Germinal center (tissue), 1 donor: ENCODE results near the gene RCAN3.
"Not testable (repeated sequence)": the region's sequence is repeated elsewhere in the genome, so short reads cannot be mapped to it uniquely, and the experiment has no call there.

Experiments used
- DNase-seq: peaks from one replicate; pipeline ENCODE4 v3.0.0; 2012; ENCODE audit warnings: mixed read lengths, low spot score

The RCAN3 gene

DNA sequence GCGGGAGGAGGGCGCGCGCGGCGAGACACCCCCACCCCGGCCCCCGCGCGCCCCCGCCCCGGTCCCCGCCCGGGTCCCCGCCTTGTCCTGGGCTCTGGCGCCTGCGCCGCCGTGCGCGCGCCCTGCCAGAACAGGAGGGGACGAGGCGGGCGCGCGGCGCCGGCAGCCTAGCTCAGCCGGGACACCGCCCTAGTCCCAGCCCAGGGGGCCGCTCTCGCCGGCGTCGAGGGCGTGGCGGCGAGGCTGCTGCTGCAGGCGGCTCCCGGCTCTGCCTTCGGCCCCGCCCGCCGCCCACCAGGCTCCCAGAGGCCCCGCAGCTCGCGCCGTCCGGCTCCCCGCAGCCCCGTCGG, at the start of gene RCAN3:
Gene RCAN3 (plus strand): TSS at position 128 of the 350 bp plus-strand sequence. CDS start 11,537 bp downstream, outside the sequence.
- peak; percentile 96 for DNase-seq

- DNase-seq, result no peak
Observed at GRCh38 chr1:24452922-24453485, 49.6 kb upstream of the RCAN3 start.

GRCh38 chr1:24454673-24455072, 48.0 kb upstream of the RCAN3 start:
- DNase-seq, result no peak

DNA sequence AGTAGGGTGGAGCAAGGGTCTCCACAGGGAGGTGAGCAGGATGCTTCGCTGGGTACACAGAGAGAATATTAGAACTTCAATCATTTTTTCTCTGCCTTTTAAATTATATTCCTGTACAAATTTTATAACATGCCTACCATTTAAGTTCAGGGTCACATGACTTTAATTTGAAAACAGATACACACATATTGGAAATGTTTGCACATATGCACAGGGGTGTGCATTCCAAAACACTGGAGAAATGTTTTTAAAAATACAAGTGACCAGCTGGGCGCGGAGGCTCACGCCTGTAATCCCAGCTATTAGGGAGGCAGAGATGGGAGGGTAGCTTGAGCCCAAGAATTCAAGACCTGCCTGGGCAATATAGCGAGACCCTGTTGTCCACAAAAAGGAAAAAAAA, 47.4 kb upstream of the RCAN3 start:
- DNase-seq, result no peak

DNA sequence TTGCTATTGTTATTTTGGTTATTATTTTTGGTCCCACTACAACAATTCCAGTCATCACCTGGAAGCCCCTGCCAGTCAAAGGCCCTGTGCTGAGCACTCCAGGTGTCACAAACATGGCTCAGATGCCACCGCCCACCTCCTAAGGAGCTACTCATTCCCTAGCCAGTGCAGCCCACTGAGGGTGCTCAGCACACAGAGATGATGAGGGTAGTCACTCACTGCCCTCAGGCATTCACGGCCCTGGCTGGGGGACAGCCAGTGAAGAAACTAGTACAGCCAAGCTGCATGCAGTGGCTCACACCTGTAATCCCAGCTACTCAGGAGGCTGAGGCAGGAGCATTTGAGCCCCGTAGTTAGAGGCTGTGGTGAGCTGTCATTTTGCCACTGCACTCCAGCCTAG, 44.8 kb upstream of the RCAN3 start:
- DNase-seq, result no peak

DNA sequence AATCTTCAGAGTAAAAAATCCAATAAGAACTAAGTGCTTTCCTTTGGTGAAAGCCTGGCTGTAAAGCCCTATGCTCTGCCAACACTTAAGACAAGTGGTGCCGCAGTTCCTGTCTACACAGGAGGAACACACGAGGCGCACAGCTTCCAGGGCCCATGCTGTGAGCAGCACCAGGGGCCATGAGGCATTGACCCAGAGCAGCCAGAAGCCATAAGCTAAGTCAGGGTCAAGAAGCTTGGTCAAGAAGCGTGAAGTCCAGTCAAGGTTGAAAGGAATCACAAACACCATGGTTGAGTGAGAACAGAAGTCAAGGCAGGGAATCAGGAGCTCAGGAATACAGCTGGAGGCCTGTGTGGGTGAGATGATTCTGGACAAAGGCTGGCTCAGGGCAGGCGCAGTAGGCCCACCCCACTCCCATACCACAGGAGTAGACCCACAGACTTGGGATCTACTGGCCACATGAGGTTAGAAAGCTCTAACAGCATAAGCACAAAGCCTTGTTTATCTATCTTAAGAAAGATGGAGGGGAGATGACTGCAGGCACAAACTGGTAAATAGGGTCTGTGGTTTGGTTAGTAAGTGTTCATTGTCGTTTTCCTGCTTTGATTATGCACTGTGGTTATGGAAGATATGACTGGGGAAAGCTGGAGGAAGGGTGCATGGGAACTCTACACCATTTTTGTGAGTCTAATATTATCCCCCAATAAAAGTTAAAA, 42.9 kb upstream of the RCAN3 start:
- DNase-seq, result no peak

- DNase-seq, result not testable (repeated sequence)
Observed at GRCh38 chr1:24462128-24462527, 40.5 kb upstream of the RCAN3 start.

DNA sequence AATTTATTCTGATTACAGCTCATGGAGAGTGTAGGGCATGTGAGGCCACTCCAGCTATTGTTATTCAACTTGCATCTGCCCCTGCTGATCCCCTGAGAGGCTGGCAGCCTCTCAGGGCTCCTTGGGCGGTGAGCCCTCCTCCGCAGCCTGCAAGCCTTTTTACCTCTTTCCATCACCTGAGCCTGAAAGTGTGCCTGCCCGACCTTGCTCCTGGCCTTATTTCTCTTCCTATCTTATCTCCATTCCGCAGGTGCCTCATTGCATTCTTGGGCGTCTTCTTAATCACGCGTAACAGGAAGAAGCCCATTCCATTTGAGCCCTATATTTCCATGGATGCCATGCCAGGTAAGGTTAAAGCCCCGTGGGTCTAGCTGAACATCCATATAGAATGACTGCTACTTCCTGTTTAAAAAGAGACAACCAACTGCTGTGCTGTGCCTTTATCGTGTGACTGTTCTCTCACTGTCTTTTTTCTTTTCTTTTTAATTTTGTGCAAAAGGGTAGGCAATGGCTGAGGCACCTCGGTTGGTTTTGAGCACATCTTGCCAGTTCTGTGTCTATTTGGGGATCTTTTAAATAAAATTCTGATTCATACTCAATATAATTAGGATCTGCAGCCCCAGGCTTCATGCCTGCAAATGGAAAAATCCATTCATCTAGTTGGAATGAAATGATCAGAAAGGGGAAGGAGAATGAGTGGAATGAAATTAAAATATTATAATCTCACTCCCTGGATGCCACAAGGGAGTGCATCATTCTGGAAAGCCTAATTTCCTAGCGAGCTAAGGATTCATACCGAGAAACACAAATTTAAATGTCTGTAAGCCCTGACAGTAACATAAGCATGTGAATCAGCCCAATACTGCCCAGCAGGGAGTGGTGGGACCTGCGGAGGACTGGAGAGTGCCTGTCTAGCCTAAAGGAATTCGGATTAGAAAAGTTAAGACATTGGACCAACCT, 38.6 kb upstream of the RCAN3 start:
- DNase-seq, result no peak

DNA sequence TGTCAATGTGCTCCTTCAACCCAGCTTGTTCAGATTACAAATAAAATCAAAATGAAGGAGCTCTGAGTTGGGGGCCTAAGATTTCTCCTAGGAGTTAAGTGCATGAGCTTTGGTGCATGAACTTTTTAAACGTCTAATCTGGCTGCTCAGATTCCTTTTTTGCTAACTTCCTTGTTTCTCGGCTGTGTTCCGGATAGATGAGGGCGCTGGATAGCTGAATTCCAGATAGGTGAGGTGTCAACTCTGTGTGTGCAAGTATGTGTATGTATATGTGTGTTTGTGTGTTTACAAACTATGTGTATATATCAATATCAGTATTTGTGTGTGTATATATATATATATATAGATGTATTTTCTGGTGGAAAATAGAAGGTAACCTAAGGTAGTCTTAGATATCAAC, 37.5 kb upstream of the RCAN3 start:
- no peak for DNase-seq

DNA sequence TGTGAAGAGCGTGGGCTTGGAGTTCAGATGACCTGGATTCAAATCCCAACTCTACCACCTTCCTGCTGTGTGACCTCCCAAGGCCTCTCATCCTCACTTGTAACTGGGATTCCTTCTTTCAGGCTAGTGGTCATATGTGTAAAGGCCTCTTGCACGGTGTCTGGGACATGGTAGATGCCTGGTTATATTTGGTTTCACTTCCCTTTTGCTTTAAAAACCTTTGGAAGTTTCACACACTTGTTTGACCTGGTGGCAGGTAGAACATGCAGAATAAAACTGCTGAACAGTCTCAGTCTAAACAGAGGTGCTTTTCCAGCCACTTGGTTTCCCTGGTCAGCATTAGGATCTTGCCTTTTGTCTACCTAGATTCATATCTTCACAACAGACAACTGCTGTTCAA, 37.0 kb upstream of the RCAN3 start:
- no peak for DNase-seq

- DNase-seq, result no peak
Observed at GRCh38 chr1:24468685-24469316, 33.8 kb upstream of the RCAN3 start.

DNA sequence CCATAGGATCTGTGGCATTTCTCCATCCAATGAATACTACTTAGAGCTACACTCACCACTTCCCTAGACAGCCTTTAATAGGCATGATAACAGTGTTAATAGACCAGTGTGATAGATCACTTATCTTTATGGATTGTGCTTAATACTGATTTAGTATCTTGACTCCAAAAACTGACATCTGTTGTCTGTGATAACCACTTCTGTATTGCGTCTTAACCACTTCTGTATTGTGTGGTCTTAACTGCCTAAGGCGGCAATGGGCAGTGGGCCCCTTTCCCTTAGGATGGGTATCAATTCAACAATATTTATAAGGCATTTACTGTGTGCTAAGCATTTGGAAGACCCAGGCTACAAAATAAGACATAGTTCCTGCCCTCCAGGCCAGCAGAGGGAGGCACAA, 32.0 kb upstream of the RCAN3 start:
- DNase-seq, result no peak

GRCh38 chr1:24472527-24473251, 29.9 kb upstream of the RCAN3 start:
- no peak for DNase-seq

- no peak for DNase-seq
Observed at GRCh38 chr1:24474193-24474592, 28.4 kb upstream of the RCAN3 start.

DNA sequence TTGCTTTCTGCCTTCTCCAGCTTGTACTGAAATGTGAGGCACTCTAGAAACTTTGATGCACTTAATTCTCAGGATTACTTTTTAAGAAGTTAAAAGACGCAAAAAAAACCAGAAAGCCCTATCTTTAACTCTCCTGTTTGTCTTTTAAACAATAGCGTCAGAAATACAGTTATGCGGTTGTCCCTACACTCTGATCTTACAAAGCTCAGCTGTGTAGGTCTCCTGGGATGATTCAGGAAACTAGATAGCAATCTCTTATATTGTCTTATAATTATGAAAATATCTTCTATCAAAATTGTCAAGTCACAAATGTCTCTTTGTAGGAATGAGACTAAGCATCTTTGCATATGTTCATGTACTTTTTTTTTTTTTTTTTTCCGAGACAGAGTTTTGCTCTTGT, 26.9 kb upstream of the RCAN3 start:
- DNase-seq, result no peak

DNA sequence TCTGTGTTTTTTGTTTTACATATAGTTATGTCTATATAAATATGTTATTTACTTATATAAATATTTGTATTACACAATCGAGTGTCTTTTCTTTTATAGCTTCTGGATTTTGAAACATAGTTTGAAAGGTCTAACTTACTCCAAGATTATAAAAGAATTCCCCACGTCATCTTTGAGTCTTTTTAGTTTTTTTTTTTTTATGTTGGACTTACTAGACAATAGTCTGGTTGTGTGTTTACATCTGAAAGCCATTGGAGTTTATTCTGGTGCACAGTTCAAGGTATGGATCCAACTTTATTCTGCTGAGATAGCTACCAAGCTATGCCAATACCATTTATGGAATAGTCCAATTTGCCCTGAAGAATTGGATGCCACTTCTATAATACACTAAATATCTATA, 26.1 kb upstream of the RCAN3 start:
- no peak for DNase-seq

DNA sequence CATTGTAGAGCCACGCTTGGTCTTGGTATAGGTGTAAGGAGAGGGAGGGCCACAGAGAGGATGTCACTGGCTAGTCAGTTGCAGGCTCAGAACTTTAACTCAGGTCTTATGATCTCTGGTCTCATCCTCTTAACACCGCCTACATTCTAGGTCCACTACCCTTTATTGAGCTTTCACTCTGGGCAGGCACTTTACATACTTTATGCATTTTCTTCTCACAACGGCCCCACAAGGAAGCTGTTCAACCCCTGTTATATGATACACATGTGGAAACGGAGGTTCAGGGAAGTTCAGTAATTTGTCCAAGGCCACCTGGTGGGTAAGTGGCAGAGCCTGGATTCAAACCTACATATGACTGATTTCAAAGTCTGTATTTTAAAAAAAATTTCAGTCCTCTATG, 25.3 kb upstream of the RCAN3 start:
- no peak for DNase-seq

GRCh38 chr1:24481101-24481500, 21.5 kb upstream of the RCAN3 start:
- peak; percentile 83 for DNase-seq

- no peak for DNase-seq
Observed at GRCh38 chr1:24481843-24482610, 20.6 kb upstream of the RCAN3 start.

DNA sequence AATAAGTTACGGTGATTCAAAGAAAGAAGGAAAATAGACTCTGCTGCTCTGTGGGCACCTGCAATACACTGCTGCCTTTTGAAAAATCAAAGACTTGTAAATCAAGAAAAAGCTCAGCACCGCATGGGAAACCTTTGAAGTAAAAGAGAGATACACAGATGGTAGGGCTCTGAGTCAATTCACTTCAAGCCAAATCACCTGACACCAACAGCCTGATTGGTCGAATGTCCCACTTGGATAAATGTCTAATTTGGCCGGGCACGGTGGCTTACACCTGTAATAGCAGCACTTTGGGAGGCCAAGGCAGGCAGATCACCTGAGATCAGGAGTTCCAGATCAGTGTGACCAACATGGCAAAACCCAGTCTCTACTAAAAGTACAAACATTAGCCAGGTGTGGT, 19.2 kb upstream of the RCAN3 start:
- no peak for DNase-seq

DNA sequence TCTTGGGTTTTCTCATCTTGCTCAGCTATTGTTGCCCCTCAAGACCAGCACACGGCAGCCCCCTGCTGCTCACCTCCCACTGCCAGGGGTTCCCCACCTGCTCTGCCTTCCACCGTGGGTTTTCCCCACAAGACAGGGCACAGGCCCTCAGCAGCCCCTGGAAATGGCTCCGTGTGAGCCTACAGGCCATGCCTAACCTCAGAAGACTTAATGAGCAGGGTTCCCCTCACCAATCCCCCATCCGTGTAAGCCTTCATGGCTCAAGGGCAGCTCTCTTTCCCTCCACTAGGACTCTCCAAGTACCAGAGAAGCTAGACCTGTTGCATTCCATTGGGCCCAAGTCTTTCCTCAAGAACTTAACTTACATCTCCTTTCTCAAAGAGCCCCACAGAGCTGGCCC, 18.4 kb upstream of the RCAN3 start:
- DNase-seq, result no peak
